Putamen (tissue), 1 donor: ENCODE data around the gene SP6.

Experiments used
- DNase-seq: peaks from one replicate; pipeline ENCODE4 v3.0.0-alpha.2; 2016; ENCODE audit warnings: low spot score

SP6 gene

DNA sequence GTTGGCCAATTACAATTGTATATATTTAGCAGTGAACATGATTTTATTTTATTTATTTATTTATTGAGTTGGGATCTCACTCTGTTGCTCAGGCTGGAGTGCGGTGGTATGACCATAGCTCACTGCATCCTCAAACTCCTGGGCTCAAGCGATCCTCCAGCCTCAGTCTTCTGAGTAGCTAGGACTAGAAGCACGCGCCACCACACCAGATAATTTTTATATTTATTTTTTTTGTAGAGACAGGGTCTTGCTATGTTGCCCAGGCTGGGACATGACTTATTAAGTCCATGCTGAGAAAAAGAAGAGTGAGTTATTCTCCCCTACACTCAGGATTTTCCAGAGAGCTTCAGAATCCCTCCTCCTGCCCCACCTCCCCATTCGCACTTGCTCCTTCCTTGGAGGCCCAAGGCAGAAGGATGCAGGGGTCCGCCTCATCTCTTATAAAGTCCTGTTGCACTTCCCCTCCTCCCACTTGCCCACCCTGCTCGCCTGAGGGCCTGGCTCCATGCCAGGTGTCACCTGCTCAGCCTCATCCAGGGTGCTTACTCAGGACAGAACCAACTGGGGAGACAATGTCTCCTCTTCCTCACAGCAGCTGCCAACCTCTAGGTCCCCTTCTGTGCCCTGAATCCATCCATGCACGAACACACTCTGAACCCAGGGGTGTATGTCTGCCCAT is 29.0 kb upstream of the SP6 start:
- no peak for DNase-seq

GRCh38 chr17:47879028-47879585 is 28.1 kb upstream of the SP6 start:
- no peak for DNase-seq

DNA sequence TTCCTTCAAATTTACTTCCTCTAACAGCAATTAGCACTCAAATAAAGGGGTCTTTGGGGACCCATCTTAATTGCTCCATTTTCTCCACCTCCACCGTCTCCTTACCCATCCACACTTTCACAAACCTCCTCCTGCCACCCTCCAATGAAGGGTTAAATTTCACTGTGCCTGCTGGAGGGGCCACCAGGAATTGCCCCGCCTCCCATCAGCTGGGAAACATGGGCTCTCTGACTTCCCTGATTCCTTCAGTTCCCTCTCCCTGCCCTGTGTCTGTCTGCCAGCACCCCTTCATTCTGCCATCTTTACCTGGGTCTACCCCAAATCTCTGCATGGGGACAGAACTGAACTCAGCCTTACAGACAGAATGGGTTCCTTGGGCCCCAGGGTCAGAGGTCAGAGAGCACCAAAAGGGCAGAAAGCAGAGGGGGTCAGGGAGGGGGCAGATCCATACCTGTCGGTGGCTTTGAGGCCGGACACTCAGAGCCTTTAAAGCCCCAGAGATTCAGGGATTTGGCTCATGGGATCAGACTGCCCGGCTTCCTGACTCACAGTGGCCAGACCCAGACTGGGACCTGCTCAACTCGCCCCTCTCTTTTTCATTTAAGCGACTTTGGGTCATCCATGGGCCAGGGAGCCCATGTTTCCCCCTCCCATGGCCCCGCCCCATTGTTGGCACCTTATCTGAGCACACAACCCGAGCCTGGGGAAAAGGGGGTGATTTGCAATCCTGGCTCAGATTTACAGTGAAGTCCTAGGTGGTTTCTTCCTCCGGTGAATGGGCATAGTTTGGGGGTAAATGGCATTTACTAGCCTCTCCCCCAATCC is 27.5 kb upstream of the SP6 start:
- DNase-seq: no peak

DNA sequence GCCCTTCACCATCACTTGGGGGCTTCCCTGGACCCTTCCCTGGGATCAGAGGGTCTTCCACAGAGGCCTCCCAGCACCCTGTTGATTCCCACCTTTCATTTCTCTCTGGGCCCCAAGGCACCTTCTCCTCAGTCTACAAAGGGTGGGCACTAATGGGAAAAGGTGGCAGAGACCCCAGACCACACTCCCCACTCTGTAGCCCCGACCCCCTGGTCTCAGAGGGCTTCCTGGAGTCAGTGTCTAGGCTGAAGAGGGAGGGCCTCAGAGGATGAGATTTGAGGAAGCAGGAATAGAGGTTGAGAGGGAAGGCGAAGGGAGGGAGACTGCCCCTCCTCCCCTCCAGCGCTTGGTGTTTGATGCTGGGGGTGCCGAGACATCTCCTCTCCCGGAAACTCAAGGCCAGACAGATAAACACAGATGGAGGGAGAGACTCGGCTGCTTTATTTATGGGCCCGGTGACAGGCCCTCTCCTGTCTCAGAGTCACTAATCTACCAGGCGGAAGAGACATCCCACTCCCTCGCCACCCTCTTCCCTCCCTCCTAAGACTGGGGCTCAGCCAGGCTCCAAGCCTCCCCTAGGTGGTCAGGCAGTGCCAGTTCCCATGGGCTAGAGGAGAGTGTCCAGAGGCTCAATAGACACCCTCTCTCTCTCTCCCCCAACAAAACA is 26.5 kb upstream of the SP6 start:
- DNase-seq: no peak

- DNase-seq: no peak
Measured at GRCh38 chr17:47875011-47875985, 24.3 kb upstream of the SP6 start.

DNA sequence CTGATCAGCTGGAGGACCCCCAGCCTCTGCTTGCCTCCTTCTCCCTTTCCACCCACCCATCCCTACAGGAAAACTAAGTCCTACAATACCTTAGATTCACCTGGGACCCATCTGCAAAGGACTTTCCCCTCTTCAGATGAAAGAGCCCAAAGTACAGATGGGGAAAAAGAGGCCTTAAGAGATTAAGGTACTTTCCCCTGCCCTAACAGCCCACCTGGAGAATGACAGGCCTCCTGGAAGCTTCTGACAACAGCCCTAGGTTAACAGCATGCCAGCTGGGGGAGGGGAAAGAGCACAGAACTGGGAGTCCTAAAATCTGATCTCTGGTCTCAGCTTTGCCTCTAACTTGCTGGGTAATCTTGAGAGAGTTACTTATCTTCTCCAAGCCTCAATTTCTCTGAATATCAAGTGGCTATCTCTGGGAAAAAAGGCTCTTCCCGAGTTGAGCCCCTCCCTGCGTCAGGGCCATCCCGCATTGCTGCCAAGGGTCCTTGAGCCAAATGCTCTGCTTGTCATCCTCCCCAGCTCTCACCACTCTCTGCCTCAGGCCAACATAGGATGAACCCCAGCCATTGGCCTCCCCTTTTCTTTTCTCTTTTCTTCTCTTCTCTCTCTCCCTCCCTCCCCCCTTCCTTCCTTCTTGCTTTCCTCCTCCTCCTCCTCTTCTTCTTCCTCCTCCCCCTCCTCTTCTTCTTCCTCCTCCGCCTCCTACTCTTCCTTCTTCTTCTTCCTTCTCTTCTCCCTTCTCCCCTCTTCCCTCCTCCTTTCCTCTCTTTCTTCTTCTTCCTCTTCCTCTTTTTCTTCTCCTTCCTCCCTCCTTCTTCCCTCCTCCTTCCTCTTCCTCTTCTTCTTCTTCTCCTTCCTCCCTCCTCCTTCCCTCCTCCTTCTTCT is 22.5 kb upstream of the SP6 start:
- no peak for DNase-seq

DNA sequence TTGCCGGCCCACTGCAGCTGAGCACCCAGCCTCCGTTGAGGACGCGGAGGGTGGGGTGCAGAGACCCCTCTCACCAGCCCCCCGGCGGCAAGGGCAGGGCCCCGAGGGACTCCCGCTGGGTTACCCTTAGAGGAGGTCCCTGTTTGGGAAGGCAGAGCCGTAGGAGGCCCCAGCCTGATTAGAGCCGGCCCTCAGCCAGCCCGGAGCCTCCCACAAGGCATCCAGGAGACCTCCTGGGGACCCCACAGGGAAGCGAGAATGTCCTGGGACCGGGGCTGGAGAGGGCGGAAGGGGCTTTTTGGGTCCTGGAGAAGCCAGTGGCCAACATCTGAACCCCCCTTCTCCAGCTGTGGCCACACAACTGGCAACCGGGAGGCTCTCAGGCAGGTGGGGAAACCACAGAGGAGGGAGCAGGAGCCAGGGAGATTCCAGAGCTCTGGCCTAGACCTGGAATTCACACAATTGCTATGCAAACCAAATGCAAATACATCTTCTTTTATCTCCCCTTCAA is 21.7 kb upstream of the SP6 start:
- DNase-seq: no peak

DNA sequence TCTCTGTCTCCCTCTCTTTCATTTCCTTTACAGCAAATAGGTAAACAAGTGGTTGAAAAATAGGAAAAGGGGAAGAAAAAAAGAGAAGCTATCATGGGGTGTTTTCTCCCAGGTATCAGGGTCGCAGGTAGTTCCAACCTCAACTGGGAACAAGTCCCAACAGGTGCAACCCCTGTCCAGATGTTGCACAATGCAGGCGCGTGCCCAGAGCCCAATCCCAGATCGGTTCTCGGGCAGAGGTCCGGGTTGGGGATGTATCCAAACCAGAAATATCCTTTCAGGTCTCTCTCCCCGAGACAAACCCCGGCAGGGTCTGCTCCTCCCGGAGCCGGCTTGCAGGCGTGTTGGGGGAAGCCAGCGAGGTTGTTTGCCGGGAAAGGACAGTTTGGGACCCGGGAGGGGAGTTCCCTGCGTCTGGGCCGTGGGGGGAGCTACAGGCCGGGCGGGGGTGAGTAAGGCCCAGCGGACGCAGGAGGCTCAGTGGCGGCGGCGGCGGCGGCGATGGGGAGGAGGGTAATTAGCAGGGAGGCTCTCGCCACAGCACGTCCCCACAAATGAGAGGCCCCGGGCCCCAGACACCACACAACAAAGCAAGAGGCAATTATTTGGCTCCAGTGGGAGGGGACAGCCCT is 21.2 kb upstream of the SP6 start:
- DNase-seq: no peak

GRCh38 chr17:47871048-47871447 is 20.1 kb upstream of the SP6 start:
- no peak for DNase-seq

DNA sequence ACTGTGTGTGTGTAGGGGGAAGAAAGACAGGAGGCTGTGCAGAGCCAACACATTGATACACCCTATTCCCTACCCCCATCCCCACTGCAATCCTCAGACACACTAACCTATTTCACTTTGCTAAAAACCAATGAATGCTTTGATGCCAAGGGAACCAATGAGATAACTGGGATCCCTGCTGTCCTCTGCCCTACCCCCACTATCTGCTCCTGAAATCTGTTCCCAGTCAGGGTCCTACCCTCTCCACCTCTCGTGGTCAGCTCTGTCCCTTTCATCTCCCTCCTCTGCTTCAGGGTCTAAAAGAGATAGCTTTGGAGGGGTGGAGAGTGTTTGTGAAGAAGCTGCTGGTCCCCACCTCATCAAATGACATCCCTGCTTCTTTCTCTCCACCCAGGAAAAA is 19.1 kb upstream of the SP6 start:
- DNase-seq: no peak

DNA sequence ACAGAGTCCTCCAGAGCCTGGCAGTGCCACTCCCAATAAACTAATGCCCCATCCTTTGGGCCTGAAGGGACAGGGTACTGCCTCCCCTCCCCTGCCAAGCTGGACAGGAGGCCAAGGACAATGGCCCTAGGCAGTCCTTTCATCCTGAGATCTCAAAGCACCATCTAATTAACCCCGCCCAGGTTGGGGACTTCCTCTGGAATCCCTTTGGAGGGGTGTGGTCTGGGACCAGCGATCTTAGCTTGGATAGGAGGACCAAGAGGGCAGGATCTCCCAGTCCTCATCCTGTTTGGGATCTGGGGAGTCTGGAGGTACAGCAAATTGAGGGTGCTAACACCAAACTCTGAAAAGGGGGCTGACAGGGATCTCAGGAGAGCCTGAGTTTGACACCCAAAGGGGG is 18.2 kb upstream of the SP6 start:
- no peak for DNase-seq

- DNase-seq: no peak
Measured at GRCh38 chr17:47867813-47868533, 17.0 kb upstream of the SP6 start.

DNA sequence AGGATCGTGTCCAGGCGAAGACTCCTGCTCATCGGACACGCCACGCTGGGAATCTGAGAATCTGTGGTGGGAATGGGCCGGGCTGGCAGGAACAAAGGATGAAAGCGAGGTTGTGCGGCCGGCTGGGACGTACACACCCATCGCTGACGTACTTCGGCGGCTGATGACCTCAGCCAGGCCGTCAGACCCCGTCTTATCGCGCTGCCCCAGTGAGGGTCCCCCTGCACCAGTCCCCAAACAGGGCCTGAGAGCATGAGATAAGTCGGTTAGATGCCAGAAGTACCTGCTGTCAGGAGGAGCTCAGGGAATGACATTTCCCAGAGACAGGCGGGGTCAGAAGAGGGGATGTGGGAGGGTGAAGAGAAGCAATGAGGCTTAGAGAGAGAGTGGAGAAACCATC is 16.0 kb upstream of the SP6 start:
- no peak for DNase-seq

- DNase-seq: no peak
Measured at GRCh38 chr17:47864791-47865216, 13.8 kb upstream of the SP6 start.

- DNase-seq: no peak
Measured at GRCh38 chr17:47862621-47863440, 11.9 kb upstream of the SP6 start.

DNA sequence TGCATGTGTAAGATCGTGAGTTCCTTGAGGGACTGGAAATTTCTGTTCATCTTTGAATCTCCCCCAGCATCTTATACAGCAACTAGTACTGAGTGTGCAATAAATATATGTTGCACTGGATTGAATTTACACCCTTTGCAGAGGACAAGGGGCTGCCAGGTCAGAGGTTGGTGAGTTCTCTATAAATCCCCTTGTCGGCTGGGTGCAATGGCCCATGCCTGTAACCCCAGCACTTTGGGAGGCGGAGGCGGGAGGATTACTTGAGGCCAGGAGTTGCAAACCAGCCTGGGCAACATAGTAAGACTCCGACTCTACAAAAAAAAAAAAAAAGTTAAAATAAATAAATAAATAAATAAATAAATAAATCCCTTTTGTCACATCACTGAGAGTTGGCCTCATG is 9.4 kb upstream of the SP6 start:
- no peak for DNase-seq

DNA sequence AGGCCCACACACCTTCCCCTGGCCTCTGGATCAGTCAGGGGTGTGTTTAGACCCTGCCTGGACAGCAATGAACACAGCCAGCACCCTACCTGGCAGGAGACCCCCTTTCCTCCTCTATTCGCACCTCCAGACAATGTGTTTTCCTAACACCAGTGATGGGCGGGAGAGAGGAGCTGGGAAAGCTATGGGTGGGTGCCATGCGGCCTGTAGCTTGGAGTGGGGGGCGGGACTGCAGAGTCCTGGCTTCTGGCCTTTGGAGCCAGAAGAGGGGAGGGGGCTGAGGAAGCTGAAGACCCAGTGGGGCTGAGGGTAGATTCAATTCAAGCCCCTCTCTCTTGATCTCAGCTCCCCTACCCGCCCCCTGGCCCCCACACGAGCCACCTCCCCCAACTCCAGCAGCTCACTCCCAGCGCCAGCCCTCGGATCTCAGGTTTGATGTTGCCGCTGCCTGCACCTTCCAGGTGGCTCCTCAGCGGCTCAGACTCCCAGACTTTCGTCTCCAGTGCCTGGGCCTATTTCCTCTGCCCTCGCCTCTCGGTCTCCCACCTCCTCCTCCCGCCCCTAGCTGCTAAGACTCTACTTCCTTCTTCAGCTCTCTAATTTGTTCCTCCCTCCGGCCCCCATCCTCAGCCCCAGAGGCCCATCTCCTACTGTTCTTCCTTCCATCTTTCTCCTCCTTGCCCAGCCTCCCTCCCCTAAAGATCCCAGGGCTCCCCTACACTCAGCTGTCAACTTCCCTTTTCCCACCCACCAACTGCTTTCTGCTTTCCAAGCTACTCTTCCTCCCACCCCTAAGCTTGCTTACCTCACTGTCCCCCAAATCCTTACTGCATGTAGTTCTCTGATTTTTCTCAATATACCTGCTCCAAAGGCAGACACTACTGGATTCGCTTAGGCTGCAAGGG is 6.8 kb upstream of the SP6 start:
- DNase-seq: no peak
